HCT116 (cell line): ENCODE results near the gene TBC1D12. TPM values are rescaled to one million over a fixed set of nuclear protein-coding genes. Genes with fewer than 3 reads are reported as not detected.

Experiments
- ATAC-seq: fragments of 200-7000 bp; cut with Tn5 transposase; 2 replicates; pipeline ENCODE4 v1.9.1; 2020; ENCODE audit warnings: mild to moderate bottlenecking, moderate library complexity
- BruUV-seq: library from RNA; stranded (reverse); fragments of 400-500 nt; replicated peaks from 2 replicates; lab custom pipeline; 2021; lab: Mats Ljungman, UMichigan
- CTCF ChIA-PET: fragments of 300-600 bp; sonication (Branson Sonifier 250); formaldehyde crosslinking; loops from one replicate; lab custom pipeline; 2021; ENCODE audit warnings: antibody characterized with exemption; lab: Charles Lee
- POLR2A ChIA-PET: fragments of 300-600, 350-600 bp; sonication (Branson Sonifier 250); formaldehyde crosslinking; loops from one replicate; lab custom pipeline; 2021; ENCODE audit warnings: antibody characterized with exemption; lab: Charles Lee
- RAD21 ChIA-PET, 2 experiments: fragments of 300-600 bp; sonication (Branson Sonifier 250); formaldehyde crosslinking; loops; one replicate each; lab custom pipeline; 2023; ENCODE audit warnings: low total read pairs in 2 of 2; ENCODE audit not compliant: uncharacterized antibody in 2 of 2, unreplicated experiment in 2 of 2, low non-redundant PET in 1 of 2; lab: Charles Lee
- DNase-seq: peaks from one replicate; pipeline ENCODE4 v3.0.0-alpha.2; 2010; ENCODE audit warnings: low read depth, low spot score
- H2AFZ ChIP-seq: fragments of 200-600 bp; shearing (Covaris generic), sonication (generic); 2 replicates; pipeline ENCODE4 v1.6.1; 2017; ENCODE audit warnings: low read depth, mixed run types, mixed read lengths, antibody characterized with exemption, low read length; ENCODE audit not compliant: poor library complexity, severe bottlenecking
- H3K27ac ChIP-seq: 2 replicates; pipeline ENCODE4 v1.5.1; 2012; ENCODE audit warnings: low read depth, low read length
- H3K27me3 ChIP-seq: fragments of 200-600 bp; sonication (generic); 2 replicates; pipeline ENCODE4 v1.6.1; 2016; ENCODE audit warnings: mixed run types, low read length, mixed read lengths; ENCODE audit not compliant: insufficient read depth
- H3K36me3 ChIP-seq, 2 experiments: fragments of 200-500 bp in 1 of 2; fragments of 200-600 bp in 1 of 2; sonication (Bioruptor generic) in 1 of 2; sonication (generic) in 1 of 2; 2 replicates each; pipeline versions ENCODE4 v1.5.1 to v1.6.1; 2014 to 2016; ENCODE audit warnings: low read length in 2 of 2, inconsistent platforms in 1 of 2, mixed read lengths in 1 of 2, mixed run types in 1 of 2; ENCODE audit not compliant: insufficient read depth in 2 of 2, control insufficient read depth in 1 of 2
- H3K4me1 ChIP-seq, 2 experiments: fragments of 200-600 bp in 1 of 2; sonication (generic) in 1 of 2; 2 replicates each; pipeline versions ENCODE4 v1.5.1 to v1.6.1; 2012 to 2017; ENCODE audit warnings: low read length in 2 of 2, inconsistent platforms in 1 of 2, mild to moderate bottlenecking in 1 of 2, mixed read lengths in 1 of 2, mixed run types in 1 of 2, moderate library complexity in 1 of 2; ENCODE audit not compliant: insufficient read depth in 2 of 2, control insufficient read depth in 1 of 2
- H3K4me2 ChIP-seq: fragments of 200-600 bp; sonication (generic); 2 replicates; pipeline ENCODE4 v1.6.1; 2017; ENCODE audit warnings: mixed run types, low read length, mixed read lengths
- H3K4me3 ChIP-seq, 2 experiments: fragments of 200-600 bp in 1 of 2; sonication (generic) in 1 of 2; replicated peaks in 1 of 2; 2 replicates each; pipeline ENCODE4 v1.5.1; 2011 to 2016; ENCODE audit warnings: low read length in 2 of 2, control low read depth in 1 of 2, low read depth in 1 of 2, mild to moderate bottlenecking in 1 of 2, mixed read lengths in 1 of 2, mixed run types in 1 of 2
- H3K79me2 ChIP-seq: fragments of 200-600 bp; sonication (generic); 2 replicates; pipeline ENCODE4 v1.6.1; 2017; ENCODE audit warnings: mild to moderate bottlenecking, mixed run types, low read length, moderate library complexity, mixed read lengths; ENCODE audit not compliant: insufficient read depth
- H3K9ac ChIP-seq: fragments of 200-600 bp; sonication (generic); 2 replicates; pipeline ENCODE4 v1.6.1; 2016; ENCODE audit warnings: low read length, mixed read lengths
- H3K9me2 ChIP-seq: fragments of 200-600 bp; sonication (generic), shearing (Covaris generic); 2 replicates; pipeline ENCODE4 v1.6.1; 2017; ENCODE audit warnings: mixed run types, mild to moderate bottlenecking, moderate library complexity; ENCODE audit not compliant: insufficient read depth
- H3K9me3 ChIP-seq, 2 experiments: fragments of 200-500 bp in 1 of 2; fragments of 200-600 bp in 1 of 2; sonication (Bioruptor generic) in 1 of 2; sonication (generic) in 1 of 2; 2 replicates each; pipeline ENCODE4 v1.6.1; 2014 to 2017; ENCODE audit warnings: low read length in 2 of 2, mixed read lengths in 2 of 2, inconsistent platforms in 1 of 2, low read depth in 1 of 2, mild to moderate bottlenecking in 1 of 2, mixed run types in 1 of 2, moderate library complexity in 1 of 2; ENCODE audit not compliant: control insufficient read depth in 1 of 2, insufficient read depth in 1 of 2
- H4K20me1 ChIP-seq: fragments of 200-600 bp; sonication (generic), shearing (Covaris generic); 2 replicates; pipeline ENCODE4 v1.6.1; 2017; ENCODE audit warnings: mixed run types, mild to moderate bottlenecking, moderate library complexity; ENCODE audit not compliant: insufficient read depth
- ELF1 ChIP-seq: IDR thresholded peaks from 2 replicates; pipeline ENCODE4 v1.6.1; 2012; ENCODE audit warnings: low read depth, borderline replicate concordance
- EZH2phosphoT487 ChIP-seq: fragments of 200-600 bp; IDR thresholded peaks from 2 replicates; pipeline ENCODE4 v1.6.1; 2018; ENCODE audit warnings: antibody characterized with exemption, borderline replicate concordance
- MAX ChIP-seq: IDR thresholded peaks from 2 replicates; pipeline ENCODE4 v1.6.1; 2012
- POLR2AphosphoS5 ChIP-seq: IDR thresholded peaks from 2 replicates; pipeline ENCODE4 v1.6.1; 2011; ENCODE audit warnings: mild to moderate bottlenecking, low read depth, low read length, moderate library complexity
- REST ChIP-seq: IDR thresholded peaks from 2 replicates; pipeline ENCODE4 v1.6.1; 2012; ENCODE audit warnings: low read depth
- SIN3A ChIP-seq: IDR thresholded peaks from 2 replicates; pipeline ENCODE4 v1.6.1; 2012; ENCODE audit warnings: low read depth
- SP1 ChIP-seq: IDR thresholded peaks from 2 replicates; pipeline ENCODE4 v1.6.1; 2012; ENCODE audit warnings: low read depth
- YY1 ChIP-seq: IDR thresholded peaks from 2 replicates; pipeline ENCODE4 v1.6.1; 2011; ENCODE audit warnings: low read length, low read depth, moderate library complexity, mild to moderate bottlenecking; ENCODE audit not compliant: insufficient replicate concordance; ENCODE audit errors: extremely low read depth
- intact Hi-C: fragments of 100-400 bp; cut with micrococcal nuclease; formaldehyde crosslinking; loops from 2 replicates; pipeline ENCODE4 v1.10.0; 2022
- total RNA-seq: library from RNA; stranded (reverse); gene quantifications from one replicate; pipeline ENCODE4 v1.2.1, GENCODE V29; 2021; ENCODE audit not compliant: unreplicated experiment

Gene TBC1D12
- total RNA-seq, 1 experiment from 2014 or later = 7.1 TPM

GRCh38 chr10:94462130-94462529 is 59.8 kb downstream of the TBC1D12 start:
- no peak overlapping the region for H3K4me2 ChIP-seq
- no peaks in the 10 kb centered on the region for H3K4me1 ChIP-seq
- TF ChIP-seq SP1 (no peak), SIN3A (no peak), YY1 (no peak), MAX (no peak), POLR2AphosphoS5 (no peak), ELF1 (no peak), REST (no peak), EZH2phosphoT487 (no peak)
- no peaks in the 10 kb centered on the region for H4K20me1 ChIP-seq
- no peaks in the 10 kb centered on the region for H3K9me2 ChIP-seq
- no peak overlapping the region for H3K4me3 ChIP-seq
- no peaks in the 10 kb centered on the region for H3K79me2 ChIP-seq
- intact Hi-C loops = no loop called here
- ATAC-seq = no peak
- ChIA-PET POLR2A (no interaction called here), CTCF (interaction anchor here (1.4 kb wide), 1 partner anchor 18 kb away, joined by 3 read pairs; no protein-coding TSS in a partner anchor), RAD21 (no interaction called here)
- H2AFZ ChIP-seq = no peak overlapping the region
- H3K27ac ChIP-seq = no peak overlapping the region
- no peaks in the 10 kb centered on the region for H3K36me3 ChIP-seq
- H3K9me3 ChIP-seq = no peaks in the 10 kb centered on the region
- no peaks in the 10 kb centered on the region for H3K27me3 ChIP-seq
- H3K9ac ChIP-seq = no peak overlapping the region
- DNase-seq = no peak
- BruUV-seq = no TSS peak
